ENCODE data around the gene PAPOLA.
"Not testable (repeated sequence)": the region's sequence is repeated elsewhere in the genome, so short reads cannot be mapped to it uniquely, and the experiment has no call there.

PAPOLA gene

GRCh38 chr14:96503306-96503679 lies 1.1 kb downstream of the PAPOLA start:
- DNase-seq = no peak

- not testable (repeated sequence) for DNase-seq
Measured at GRCh38 chr14:96504353-96504752, 2.2 kb downstream of the PAPOLA start.

GRCh38 chr14:96507723-96508122 lies 5.5 kb downstream of the PAPOLA start:
- DNase-seq = no peak

- no peak for DNase-seq
Measured at GRCh38 chr14:96508900-96509299, 6.7 kb downstream of the PAPOLA start.

- no peak for DNase-seq
Measured at GRCh38 chr14:96509457-96510090, 7.4 kb downstream of the PAPOLA start.

GRCh38 chr14:96511146-96511545 lies 9.0 kb downstream of the PAPOLA start:
- DNase-seq = no peak

GRCh38 chr14:96511667-96512066 lies 9.5 kb downstream of the PAPOLA start:
- no peak for DNase-seq

GRCh38 chr14:96512122-96512521 lies 9.9 kb downstream of the PAPOLA start:
- DNase-seq = no peak

GRCh38 chr14:96512602-96513397 lies 10.6 kb downstream of the PAPOLA start:
- DNase-seq = no peak

GRCh38 chr14:96514694-96515093 lies 12.5 kb downstream of the PAPOLA start:
- DNase-seq = no peak

GRCh38 chr14:96515731-96516130 lies 13.5 kb downstream of the PAPOLA start:
- DNase-seq = no peak

GRCh38 chr14:96516351-96516750 lies 14.2 kb downstream of the PAPOLA start:
- DNase-seq = no peak

GRCh38 chr14:96519970-96520369 lies 17.8 kb downstream of the PAPOLA start:
- DNase-seq = no peak

- no peak for DNase-seq
Measured at GRCh38 chr14:96525452-96525851, 23.3 kb downstream of the PAPOLA start.

- DNase-seq = no peak
Measured at GRCh38 chr14:96532632-96533031, 30.4 kb downstream of the PAPOLA start.

- DNase-seq = no peak
Measured at GRCh38 chr14:96536807-96537206, 34.6 kb downstream of the PAPOLA start.

- no peak for DNase-seq
Measured at GRCh38 chr14:96538097-96538989, 36.2 kb downstream of the PAPOLA start.

GRCh38 chr14:96538990-96539317 lies 36.8 kb downstream of the PAPOLA start:
- no peak for DNase-seq

- DNase-seq = no peak
Measured at GRCh38 chr14:96554315-96554910, 52.2 kb downstream of the PAPOLA start.

GRCh38 chr14:96559571-96559970 lies 57.4 kb downstream of the PAPOLA start:
- no peak for DNase-seq

GRCh38 chr14:96564389-96564788 lies 62.2 kb downstream of the PAPOLA start:
- no peak for DNase-seq

- no peak for DNase-seq
Measured at GRCh38 chr14:96565811-96566210, 63.6 kb downstream of the PAPOLA start.

- DNase-seq = no peak
Measured at GRCh38 chr14:96567289-96567899, 65.2 kb downstream of the PAPOLA start.

Measured in NCI-H1436 treated with DMSO at 0.1 percent for 48 hours (cell line).